ENCODE data around the gene MPO.

MPO gene, protein sequence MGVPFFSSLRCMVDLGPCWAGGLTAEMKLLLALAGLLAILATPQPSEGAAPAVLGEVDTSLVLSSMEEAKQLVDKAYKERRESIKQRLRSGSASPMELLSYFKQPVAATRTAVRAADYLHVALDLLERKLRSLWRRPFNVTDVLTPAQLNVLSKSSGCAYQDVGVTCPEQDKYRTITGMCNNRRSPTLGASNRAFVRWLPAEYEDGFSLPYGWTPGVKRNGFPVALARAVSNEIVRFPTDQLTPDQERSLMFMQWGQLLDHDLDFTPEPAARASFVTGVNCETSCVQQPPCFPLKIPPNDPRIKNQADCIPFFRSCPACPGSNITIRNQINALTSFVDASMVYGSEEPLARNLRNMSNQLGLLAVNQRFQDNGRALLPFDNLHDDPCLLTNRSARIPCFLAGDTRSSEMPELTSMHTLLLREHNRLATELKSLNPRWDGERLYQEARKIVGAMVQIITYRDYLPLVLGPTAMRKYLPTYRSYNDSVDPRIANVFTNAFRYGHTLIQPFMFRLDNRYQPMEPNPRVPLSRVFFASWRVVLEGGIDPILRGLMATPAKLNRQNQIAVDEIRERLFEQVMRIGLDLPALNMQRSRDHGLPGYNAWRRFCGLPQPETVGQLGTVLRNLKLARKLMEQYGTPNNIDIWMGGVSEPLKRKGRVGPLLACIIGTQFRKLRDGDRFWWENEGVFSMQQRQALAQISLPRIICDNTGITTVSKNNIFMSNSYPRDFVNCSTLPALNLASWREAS

GRCh38 chr17:58280480-58281217 is at the start of gene MPO:
Gene MPO (minus strand): TSS chr17:58280935. CDS start chr17:58280758, 177 bp downstream.
- DNase-seq (ENCODE audit: low read depth in 2 of 2): no peak

- DNase-seq (ENCODE audit: low read depth in 2 of 2): no peak
Observed at GRCh38 chr17:58329810-58330537, 49.2 kb upstream of the MPO start.

GRCh38 chr17:58329035-58329809 is 48.5 kb upstream of the MPO start:
- peak in 1 of 2 donors; percentile 66 for DNase-seq (ENCODE audit: low read depth in 2 of 2)

GRCh38 chr17:58328195-58329034 is 47.7 kb upstream of the MPO start, which contains the start of gene TSPOAP1:
Gene TSPOAP1 (minus strand): TSS chr17:58328795. CDS start chr17:58327920, 875 bp downstream.
- DNase-seq (ENCODE audit: low read depth in 2 of 2): peak in 1 of 2 donors; percentile 62

- no peak for DNase-seq (ENCODE audit: low read depth in 2 of 2)
Observed at GRCh38 chr17:58327363-58328194, 46.8 kb upstream of the MPO start.

DNA sequence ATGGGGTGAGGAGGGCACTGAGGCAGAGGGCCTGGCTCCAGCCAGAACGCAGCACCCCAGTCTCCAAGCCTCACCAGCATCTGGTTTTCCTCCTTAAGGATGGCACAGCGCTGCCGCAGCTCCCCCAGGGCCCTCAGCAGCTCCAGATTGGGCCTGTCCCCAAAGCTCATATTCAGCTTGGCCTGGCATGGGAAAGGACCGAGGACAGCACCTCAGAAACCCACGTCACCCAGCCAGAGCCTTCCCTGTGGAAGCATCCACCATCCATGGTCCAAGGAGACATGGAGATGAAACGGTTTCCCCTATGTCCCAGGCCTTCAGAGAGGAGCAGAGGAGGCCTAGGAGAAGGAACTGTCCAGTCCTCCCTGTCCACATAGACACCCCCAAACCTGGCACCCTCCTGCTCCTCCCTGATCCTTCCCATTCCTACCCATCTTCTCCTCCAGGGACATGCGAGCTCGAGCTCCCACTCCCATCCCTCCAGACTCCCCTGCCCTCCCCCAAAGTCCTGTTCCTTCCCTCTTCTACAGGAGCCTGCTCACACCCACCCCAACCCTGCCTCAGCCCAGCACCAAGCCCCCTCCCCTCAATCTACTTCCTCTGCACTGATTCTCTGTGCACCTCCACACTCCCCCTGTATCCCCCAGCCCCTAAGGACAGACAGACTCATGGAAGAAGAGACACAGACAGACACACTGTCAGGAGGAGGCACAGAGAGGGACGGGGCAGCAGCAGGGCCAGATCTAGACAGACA is 46.1 kb upstream of the MPO start:
- DNase-seq (ENCODE audit: low read depth in 2 of 2): no peak

DNA sequence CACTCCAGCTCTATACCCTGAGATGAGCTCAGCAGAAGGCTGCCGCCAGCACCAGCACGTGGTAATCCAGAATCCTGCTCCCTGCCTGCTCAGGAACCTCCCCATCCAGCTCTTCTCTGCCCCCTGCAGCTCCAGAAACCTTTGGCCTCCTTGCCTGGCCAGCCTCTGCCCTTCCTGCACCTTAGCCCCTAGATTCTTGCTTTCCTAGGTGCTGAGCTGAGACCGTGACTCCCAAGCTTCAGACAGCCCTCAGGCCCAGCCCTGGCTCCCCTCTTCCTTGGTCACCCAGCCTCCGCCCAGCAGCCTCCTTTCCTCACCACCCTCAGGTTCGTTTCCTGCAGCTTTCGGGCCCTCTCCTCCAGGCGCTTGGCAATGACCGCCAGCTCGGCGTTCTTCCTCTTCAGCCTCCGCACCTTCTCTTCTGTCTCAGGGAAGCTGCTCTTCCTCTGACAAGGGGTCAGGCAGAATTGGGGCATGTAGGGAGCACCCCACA is 45.3 kb upstream of the MPO start:
- no peak for DNase-seq (ENCODE audit: low read depth in 2 of 2)

DNA sequence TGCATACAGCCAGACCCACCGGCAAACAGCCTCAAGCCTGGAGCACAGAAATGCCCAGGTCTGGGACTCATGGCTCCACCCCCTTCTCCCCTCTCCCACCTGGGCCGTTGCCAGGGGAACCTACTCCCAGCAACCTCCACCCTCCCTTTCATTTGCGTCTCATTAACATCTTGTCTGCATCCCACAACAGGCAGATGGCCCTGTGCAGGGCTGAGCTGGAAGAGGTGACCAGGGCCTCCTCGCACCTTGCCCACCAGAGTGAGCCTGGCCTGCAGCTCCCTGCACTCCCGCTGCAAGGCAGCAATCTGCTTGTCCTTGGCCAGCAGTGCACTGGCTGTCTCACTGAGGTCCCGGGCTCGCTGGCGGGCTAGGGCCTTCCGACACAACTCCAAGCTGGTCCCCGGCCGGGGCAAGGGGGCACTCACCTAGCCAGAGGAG is 44.6 kb upstream of the MPO start:
- DNase-seq (ENCODE audit: low read depth in 2 of 2): no peak

DNA sequence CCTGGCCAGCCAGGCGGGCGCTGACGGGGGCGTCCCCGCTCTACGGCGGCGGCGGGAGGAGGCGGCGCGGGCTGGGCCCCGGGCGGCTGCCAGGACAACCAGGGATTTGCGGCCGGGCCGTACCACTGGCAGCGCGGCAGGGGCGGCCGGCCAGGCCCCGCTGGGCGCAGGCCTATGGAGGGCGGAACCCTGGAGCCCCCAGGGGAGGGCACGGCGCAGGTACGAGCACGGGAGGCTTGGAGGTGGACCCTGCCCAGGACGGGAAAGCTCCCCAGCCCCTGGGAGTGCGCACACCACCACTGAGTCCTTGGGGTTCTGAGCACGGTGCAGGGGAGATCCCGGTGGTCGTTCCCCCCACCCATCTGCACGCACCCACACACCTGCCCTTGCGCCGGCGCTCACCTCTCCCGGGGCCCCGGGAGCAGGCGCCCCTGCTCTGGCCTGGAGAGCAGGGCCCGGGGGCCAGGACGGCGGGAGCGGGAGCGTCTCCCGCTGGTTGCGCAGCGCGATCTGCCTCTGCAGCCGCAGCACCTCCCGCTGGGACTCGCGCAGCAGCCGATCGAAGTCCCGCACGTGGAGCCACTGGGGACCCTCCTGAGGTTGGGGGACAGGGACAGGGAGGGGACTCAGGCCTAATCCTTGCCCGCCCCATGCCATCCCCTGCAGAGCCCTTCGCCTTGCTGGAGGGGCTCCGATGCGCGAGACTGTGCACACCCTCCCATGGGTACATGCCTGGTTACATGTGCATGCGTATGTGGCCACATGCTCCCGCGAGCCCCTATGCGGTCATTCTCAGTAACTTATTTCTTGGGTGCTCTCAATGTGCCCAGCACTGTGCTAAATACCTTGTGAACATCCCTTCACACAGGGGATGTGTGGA is 43.9 kb upstream of the MPO start:
- no peak for DNase-seq (ENCODE audit: low read depth in 2 of 2)

GRCh38 chr17:58324056-58324408 is 43.3 kb upstream of the MPO start:
- DNase-seq (ENCODE audit: low read depth in 2 of 2): no peak

- no peak for DNase-seq (ENCODE audit: low read depth in 2 of 2)
Observed at GRCh38 chr17:58323366-58324055, 42.8 kb upstream of the MPO start.

GRCh38 chr17:58322581-58323185 is 41.9 kb upstream of the MPO start:
- DNase-seq (ENCODE audit: low read depth in 2 of 2): no peak

GRCh38 chr17:58321571-58322525 is 41.1 kb upstream of the MPO start:
- DNase-seq (ENCODE audit: low read depth in 2 of 2): no peak

DNA sequence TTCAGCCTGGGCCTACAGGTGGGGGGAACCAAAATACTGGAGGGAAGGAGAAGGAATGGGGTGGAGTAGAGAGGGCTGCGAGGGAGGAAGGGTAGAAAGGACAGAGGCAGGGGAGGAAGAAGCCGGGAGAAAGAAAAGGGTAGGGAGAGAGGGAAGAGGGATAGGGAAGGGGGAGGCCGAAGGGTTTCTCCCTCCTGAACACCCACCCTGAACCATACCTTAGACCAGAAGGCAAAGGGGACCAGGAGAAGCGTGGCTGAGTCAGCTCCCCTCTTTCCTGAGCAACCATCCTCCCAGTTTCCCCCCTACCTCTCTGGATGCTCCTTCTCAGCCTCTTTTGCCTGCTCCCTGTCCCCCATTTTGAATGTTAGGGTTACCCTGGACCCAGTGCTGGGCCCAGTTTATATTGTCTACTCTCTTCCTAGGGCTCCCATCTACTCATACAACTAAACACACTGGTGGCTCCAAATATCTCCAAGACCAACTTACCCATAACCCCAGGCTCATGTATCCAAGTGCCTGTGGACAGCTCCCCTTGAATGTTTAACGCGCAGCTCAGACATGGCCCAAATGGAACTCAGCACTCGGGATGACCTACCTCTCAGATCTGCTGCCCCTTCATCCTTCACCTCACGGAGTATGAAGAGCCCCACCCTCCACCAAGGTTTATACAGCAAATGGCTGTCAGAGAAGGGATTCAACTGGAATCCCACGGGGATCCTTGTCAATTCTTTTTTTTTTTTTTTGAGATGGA is 40.0 kb upstream of the MPO start:
- DNase-seq (ENCODE audit: low read depth in 2 of 2): no peak

Measured in stimulated activated CD8-positive, alpha-beta memory T cell treated with anti-CD3 and anti-CD28 coated beads, Interleukin-7, amount 100 ng/mL, for 1 hour (primary cell).